GM18505 (cell line): ENCODE measurements around the gene ANKRD1.
"Not testable (repeated sequence)": the region's sequence is repeated elsewhere in the genome, so short reads cannot be mapped to it uniquely, and the experiment has no call there.

Experiments used
- ATAC-seq: cut with Tn5 transposase; IDR thresholded peaks from one replicate; pipeline ENCODE4 v1.9.1; 2021; ENCODE audit not compliant: unreplicated experiment
- POLR2A ChIP-seq: IDR thresholded peaks from 4 replicates; pipeline ENCODE4 v1.6.1; 2011; ENCODE audit warnings: borderline replicate concordance; ENCODE audit not compliant: insufficient read depth, insufficient read length; ENCODE audit errors: extremely low read depth

ANKRD1 gene

DNA sequence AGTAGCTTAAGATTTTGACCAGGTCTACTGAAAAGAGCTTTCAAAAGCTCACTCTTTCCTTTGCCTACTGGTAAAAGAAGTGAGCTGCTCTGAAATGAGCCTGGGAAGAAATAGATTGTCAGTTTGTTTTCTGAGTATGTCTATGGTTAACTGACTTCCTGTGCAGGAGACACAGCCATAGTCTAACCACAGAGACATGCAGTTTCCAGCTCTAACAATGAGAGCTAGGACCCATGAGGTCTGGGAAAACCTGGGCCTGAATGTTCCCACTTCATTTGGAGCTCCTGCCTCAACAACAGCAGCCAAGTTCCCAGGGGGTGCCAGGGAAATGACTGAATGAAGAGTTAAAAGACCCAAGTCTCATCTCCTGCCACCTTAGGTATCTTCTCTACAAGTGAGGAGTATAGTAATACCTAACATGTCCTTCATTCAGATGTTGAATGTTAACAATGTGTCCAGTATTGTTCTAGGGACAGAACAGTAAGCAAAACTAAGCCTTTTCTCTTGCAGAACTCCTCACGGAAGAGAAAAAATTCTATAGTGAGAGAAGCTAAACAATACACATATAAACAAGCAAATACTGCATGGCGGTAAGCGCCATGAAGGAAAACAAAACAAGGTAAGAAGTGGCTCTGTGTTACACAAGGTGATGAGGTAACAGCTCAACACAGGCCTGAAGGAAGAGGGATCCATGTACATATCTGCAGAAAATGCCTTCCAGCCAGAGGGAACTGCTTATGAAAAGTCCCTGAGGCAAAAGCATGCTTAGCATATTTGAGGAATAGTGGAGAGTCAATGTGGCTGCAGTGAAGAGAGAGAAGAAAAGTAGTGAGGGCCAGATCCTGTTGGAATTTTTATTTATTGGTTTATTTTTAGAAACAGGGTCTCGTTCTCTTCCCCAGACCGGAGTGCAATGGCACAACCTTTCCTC, 26.4 kb upstream of the ANKRD1 start:
- peak; percentile 79 for ATAC-seq
- TF ChIP-seq POLR2A: no peak

DNA sequence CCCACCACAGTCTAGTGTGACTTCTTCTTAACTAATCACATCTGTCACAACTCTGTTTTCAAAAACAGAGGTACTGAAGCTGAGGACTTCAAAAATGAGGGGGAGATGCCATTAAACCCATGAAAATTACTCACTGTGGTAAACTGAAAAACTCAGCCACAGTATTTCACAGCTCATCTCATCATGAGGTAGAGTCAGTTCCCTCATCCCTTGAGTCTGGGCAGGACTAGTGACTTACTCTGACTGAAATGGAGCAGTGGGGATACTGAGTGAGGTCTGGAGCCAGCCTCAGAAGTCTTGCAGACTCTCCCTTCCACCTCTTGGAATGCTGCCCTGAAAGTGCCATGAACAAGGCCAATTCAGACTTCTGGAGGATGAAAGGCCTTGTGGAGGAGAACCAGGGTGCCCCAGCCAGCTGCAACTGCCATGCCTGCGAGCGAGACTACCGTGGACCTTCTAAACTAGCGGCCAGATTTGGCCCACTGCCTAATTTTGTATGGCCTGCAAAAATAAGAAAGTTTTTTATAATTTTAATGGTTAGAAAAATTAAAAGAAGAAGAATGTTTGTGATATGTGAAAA, 24.7 kb upstream of the ANKRD1 start:
- no peak for ATAC-seq
- no peak for TF ChIP-seq POLR2A

DNA sequence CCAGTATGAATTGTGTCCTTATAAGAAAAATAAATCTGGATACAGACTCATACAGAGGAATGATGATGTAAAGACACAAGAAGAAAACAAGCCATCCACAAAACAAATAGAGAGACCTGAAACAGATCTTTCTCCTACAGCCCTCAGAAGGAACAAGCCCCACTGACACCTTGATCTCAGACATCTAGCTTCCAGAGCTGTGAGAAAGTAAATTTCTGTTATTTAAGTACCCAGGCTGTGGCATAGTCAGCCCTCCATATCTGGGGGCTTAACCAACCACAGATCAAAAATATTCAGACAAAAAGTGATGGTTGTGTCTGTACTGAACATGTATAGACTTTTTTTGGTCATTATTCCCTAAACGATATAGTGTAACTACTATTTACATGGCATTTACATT, 23.9 kb upstream of the ANKRD1 start:
- TF ChIP-seq POLR2A: no peak
- ATAC-seq: no peak

DNA sequence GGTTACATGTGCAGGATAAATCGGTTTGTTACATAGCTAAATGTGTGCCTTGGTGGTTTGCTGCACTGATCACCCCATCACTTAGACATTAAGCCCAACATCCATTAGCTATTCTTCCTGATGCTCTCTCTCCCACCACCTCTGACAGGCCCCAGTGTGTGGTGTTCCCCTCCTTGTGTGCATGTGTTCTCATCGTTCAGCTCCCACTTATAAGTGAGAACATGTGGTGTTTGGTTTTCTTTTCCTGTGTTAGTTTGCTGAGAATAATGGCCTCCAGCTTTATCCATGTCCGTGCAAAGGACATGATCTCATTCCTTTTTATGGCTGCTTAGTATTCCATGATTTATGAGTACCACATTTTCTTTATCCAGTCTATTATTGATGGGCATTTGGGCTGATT, 22.1 kb upstream of the ANKRD1 start:
- ATAC-seq: not testable (repeated sequence)

- TF ChIP-seq POLR2A: no peak
- ATAC-seq: no peak
Measured at GRCh38 chr10:90939648-90940047, 18.8 kb upstream of the ANKRD1 start.

GRCh38 chr10:90939116-90939515, 18.2 kb upstream of the ANKRD1 start:
- ATAC-seq: no peak
- no peak for TF ChIP-seq POLR2A

GRCh38 chr10:90937645-90938258, 16.9 kb upstream of the ANKRD1 start:
- TF ChIP-seq POLR2A: no peak
- no peak for ATAC-seq

- ATAC-seq: no peak
Measured at GRCh38 chr10:90936276-90936659, 15.4 kb upstream of the ANKRD1 start.

GRCh38 chr10:90935581-90936275, 14.8 kb upstream of the ANKRD1 start:
- TF ChIP-seq POLR2A: no peak
- ATAC-seq: no peak

More at GRCh38 chr10:90936276-90936659, 15.4 kb upstream of the ANKRD1 start:
- TF ChIP-seq POLR2A: no peak

- no peak for ATAC-seq
- TF ChIP-seq POLR2A: no peak
Measured at GRCh38 chr10:90930971-90931871, 10.3 kb upstream of the ANKRD1 start.

DNA sequence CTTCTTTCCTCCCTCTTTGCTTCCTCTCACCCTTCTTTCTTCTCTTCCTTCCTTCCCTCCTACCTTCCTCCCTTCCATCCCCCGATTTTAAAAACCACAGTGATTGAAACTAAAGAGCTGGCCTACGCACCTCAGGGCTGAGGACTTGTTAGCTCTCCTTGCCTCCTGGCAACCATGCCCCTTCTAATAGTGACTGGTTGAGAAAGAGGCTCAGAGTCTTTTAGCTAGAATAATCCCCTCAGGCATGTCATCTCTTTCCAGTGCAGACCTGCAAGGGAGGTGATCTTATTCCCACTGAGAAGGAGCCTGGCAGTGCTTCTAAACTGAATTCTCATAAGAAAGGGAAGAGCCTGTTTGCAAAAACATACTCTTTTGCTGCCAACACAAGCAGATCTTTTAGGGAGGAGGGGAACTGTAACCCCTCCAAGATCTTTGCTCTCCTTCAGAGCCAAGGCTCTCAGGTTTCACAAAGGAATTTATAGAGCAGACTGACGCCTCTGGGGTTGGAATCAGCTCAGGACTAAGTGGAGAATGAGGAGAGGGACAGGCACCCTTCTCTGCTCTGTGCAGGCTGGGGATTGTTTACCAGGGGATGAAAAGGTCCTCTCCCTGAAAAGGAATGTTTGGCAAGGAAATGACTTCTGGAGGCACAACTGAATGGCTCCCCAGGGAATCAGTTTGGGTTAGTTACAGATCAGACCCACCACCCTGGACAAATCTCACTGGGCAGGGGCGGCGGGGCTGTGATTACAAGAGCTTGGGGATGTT, 9.4 kb upstream of the ANKRD1 start:
- ATAC-seq: no peak
- TF ChIP-seq POLR2A: no peak

DNA sequence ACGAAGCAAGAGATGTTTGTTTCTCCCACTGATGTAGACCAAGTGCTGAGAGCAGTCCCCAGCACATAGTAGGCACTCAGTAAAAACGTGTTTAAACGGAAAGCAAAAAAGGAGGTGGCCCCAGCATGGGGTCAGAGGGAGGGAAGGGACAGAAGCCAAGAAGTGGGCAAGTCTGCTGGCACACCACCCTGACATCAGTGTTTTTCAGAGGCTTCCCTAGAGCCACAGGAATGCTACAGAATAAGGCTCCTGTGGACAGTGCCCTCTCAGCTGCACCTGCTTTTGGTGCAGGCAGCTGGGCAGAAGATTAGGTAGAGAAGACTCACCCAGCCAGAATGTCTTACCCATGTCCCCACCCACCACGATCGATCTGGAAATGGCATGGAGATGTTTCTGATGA, 8.3 kb upstream of the ANKRD1 start:
- TF ChIP-seq POLR2A: no peak
- ATAC-seq: no peak

GRCh38 chr10:90927293-90927692, 6.4 kb upstream of the ANKRD1 start:
- TF ChIP-seq POLR2A: no peak
- no peak for ATAC-seq
